NT2/D1 (cell line): ENCODE data around the gene CARD14.

ENCODE experiments used
- DNase-seq: peaks from one replicate; pipeline ENCODE4 v3.0.0-alpha.2; 2011; ENCODE audit warnings: low read depth, low spot score
- H3K27me3 ChIP-seq: 2 replicates; pipeline ENCODE4 v1.6.0; 2011; ENCODE audit warnings: mild to moderate bottlenecking; ENCODE audit not compliant: insufficient read length, insufficient read depth
- H3K36me3 ChIP-seq: 2 replicates; pipeline ENCODE4 v1.6.1; 2011; ENCODE audit warnings: mild to moderate bottlenecking, low read length, mixed read lengths; ENCODE audit not compliant: insufficient read depth, insufficient read length
- H3K4me1 ChIP-seq: 2 replicates; pipeline ENCODE4 v1.5.1; 2011; ENCODE audit not compliant: insufficient read depth, insufficient read length
- H3K4me3 ChIP-seq: 2 replicates; pipeline ENCODE4 v1.5.1; 2011; ENCODE audit warnings: low read depth; ENCODE audit not compliant: insufficient read length
- H3K9ac ChIP-seq: 2 replicates; pipeline ENCODE4 v1.6.0; 2011; ENCODE audit warnings: low read depth; ENCODE audit not compliant: insufficient read length
- H3K9me3 ChIP-seq: 2 replicates; pipeline ENCODE4 v1.5.1; 2011; ENCODE audit warnings: mild to moderate bottlenecking, low read length; ENCODE audit not compliant: insufficient read depth
- SUZ12 ChIP-seq: IDR thresholded peaks from 2 replicates; pipeline ENCODE4 v1.6.1; 2011; ENCODE audit not compliant: insufficient read length, insufficient read depth; ENCODE audit errors: extremely low read depth
- YY1 ChIP-seq: IDR thresholded peaks from 2 replicates; pipeline ENCODE4 v1.6.1; 2011; ENCODE audit not compliant: insufficient read length, insufficient read depth
- ZNF274 ChIP-seq: IDR thresholded peaks from 2 replicates; pipeline ENCODE4 v1.6.1; 2011; ENCODE audit warnings: mild to moderate bottlenecking, low read depth, low read length

The CARD14 gene

DNA sequence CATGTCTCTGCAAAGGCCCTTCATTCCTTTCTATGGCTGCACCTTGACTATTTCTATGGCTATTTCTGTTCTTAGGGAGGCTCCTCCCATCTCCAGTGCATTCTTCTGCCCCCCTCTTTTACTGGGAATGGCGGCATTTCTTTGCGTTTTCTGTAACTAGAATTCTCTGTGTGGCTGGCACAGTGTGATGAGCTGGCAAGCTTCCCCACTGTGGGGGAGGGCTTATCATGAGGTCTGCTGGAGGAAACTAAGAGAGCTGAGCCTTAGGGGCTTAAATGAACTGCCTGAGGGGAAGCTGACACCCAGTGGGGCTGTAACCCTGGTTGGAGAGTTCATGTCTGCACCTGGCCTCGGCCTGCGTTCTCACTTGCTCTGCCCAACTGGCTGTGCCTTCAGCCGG lies 1.5 kb upstream of the CARD14 start:
- TF ChIP-seq ZNF274 (no peak), YY1 (no peak), SUZ12 (no peak)
- DNase-seq = no peak
- Histone ChIP-seq H3K27me3 (no peaks in the 10 kb centered on the region), H3K4me3 (no peak overlapping the region), H3K36me3 (no peaks in the 10 kb centered on the region), H3K9ac (no peak overlapping the region), H3K9me3 (no peaks in the 10 kb centered on the region), H3K4me1 (peaks cover 3% of the 10 kb centered on the region)

DNA sequence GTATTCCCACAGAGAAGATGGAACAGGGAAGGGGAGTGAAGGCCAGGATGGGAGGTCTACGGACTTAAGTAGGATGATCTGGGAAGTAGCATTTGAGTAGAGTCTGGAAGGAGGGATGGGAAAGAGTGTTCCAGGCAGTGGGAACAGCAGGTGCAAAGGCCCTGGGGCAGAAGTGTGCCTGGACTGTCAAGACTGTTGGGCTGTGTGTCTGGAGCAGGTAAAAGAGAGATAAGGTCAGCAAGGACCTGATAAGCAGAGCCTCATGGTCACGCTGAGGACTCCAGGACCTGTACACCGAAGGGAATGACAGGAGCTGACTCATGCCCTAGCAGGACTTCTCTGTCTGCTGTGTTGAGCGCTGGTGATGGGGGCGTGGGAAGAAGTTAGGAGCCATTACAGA lies 723 bp upstream of the CARD14 start:
- H3K27me3 ChIP-seq = no peaks in the 10 kb centered on the region
- DNase-seq = no peak
- no peaks in the 10 kb centered on the region for H3K36me3 ChIP-seq
- TF ChIP-seq SUZ12 (no peak), YY1 (no peak), ZNF274 (no peak)
- no peak overlapping the region for H3K4me3 ChIP-seq
- H3K9me3 ChIP-seq = no peaks in the 10 kb centered on the region
- H3K9ac ChIP-seq = no peak overlapping the region
- peaks cover 3% of the 10 kb centered on the region for H3K4me1 ChIP-seq

DNA sequence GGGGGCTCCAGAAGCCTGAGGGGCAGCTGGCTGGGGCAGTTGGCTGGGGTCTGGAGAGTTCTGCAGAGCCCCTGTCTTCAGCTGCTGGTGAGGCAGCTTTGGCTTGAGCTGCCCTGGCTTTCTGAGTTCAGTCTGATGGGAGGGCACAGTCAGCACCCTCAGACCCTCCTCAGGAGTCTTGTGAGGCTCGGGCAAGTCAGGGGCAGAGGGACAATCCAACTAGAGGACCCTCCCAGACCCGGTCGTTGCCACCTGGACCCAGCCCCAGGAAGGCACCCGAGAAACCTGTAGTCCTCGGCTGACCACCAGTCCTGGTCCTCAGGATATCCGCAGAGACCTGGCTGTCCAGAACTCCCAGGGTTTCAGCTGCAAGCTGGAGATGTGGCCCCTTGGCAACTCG lies 1.9 kb downstream of the CARD14 start:
- DNase-seq = no peak
- TF ChIP-seq SUZ12 (no peak), ZNF274 (no peak), YY1 (no peak)
- H3K27me3 ChIP-seq = no peaks in the 10 kb centered on the region
- no peak overlapping the region for H3K4me3 ChIP-seq
- H3K4me1 ChIP-seq = peaks cover 11% of the 10 kb centered on the region
- no peak overlapping the region for H3K9ac ChIP-seq
- no peaks in the 10 kb centered on the region for H3K36me3 ChIP-seq
- no peaks in the 10 kb centered on the region for H3K9me3 ChIP-seq

DNA sequence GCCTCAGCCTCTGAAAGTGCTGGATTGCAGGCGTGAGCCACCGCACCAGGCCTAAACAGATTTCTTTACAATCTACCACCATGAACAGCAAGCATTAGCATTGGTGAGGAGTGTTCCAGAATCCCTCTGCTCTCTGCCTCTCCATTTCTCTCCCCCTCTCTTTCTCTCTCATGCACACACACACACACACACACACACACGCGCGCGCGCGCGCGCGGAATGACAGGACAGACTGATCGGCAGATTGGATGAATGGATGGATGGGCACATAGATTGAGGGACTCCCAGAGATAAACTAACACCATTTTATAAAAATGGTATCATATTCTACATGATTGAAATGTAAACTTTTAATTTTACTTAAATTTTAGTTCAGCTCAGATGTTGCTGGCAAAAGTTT lies 3.3 kb downstream of the CARD14 start:
- Histone ChIP-seq H3K4me3 (no peak overlapping the region), H3K4me1 (peaks cover 11% of the 10 kb centered on the region), H3K9ac (no peak overlapping the region), H3K27me3 (no peaks in the 10 kb centered on the region), H3K36me3 (no peaks in the 10 kb centered on the region), H3K9me3 (no peaks in the 10 kb centered on the region)
- no peak for DNase-seq
- TF ChIP-seq YY1 = no peak
- no peak for TF ChIP-seq SUZ12
- TF ChIP-seq ZNF274 = no peak

DNA sequence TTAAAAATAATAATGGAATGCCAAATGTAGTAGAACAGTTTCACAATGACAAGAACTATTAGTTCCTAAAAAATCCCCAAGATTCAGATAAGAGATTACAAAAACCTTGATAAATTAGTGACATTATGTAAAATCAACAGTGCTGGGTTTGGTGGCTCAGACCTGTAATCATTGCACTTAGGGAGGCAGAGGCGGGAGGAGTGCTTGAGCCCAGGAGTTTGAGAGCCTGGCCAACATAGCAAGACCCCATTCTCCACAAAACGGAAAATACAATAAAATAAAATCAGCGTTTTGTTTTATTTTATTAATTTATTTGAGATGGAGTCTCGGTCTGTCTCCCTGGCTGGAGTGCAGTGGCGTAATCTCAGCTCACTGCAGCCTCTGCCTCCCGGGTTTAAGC lies 4.1 kb downstream of the CARD14 start:
- H3K4me3 ChIP-seq = no peak overlapping the region
- TF ChIP-seq ZNF274 (no peak), YY1 (no peak), SUZ12 (no peak)
- no peak for DNase-seq
- peaks cover 8% of the 10 kb centered on the region for H3K4me1 ChIP-seq
- H3K36me3 ChIP-seq = no peaks in the 10 kb centered on the region
- H3K9ac ChIP-seq = no peak overlapping the region
- H3K27me3 ChIP-seq = no peaks in the 10 kb centered on the region
- no peaks in the 10 kb centered on the region for H3K9me3 ChIP-seq

DNA sequence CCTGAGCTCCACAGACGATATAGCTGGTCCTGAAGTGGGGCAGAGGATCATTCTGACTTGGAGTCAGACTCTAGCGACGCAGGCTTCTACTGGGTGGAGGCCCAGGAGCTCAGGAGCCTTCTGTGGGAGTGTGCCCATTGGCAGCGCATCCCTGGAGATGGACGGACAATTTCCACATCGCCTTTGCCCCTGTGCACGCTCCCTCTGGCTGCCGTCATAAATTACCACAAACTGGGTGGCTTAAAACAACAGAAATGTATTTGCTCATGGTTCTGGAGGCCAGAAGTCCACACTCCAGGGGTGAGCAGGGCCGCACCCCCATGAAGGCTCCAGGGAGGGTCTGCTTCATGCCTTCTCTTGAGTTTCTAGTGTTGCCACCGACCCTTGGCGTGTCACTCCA lies 6.9 kb downstream of the CARD14 start:
- peaks cover 8% of the 10 kb centered on the region for H3K4me1 ChIP-seq
- DNase-seq = no peak
- no peaks in the 10 kb centered on the region for H3K27me3 ChIP-seq
- no peaks in the 10 kb centered on the region for H3K9me3 ChIP-seq
- H3K36me3 ChIP-seq = no peaks in the 10 kb centered on the region
- TF ChIP-seq YY1 (no peak), SUZ12 (no peak), ZNF274 (no peak)
- no peak overlapping the region for H3K9ac ChIP-seq
- H3K4me3 ChIP-seq = no peak overlapping the region

DNA sequence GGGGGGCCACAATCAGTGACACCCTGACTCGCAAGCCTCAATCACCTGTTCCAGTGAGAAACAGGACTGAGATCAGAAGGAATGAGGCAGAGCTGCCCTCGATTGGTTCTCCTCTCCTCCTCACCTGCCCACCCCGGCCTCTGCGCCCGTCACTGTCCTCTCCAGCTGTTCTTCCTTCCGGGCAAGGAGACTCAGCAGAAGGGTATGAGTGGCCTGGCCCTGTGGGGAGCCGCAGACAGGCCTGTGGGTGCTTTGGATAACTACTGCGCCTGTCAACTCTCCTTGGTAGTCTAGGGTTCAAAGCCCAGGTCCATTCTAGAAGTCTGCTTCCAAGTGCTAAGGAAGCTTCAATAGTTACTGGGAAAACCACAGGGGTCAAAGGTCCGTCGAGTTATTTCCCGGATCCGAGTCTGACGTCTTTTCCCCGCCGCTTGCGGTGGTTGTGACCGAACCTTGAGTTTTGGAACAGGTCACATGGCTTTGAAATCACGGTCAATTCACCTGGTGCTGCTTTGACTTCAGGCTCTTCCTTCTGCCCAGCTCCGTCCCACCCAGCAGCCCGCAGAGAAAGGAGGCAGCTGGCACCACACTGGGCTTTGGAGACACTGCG lies 8.3 kb downstream of the CARD14 start:
- Histone ChIP-seq H3K27me3 (no peaks in the 10 kb centered on the region), H3K9me3 (no peaks in the 10 kb centered on the region), H3K4me1 (peaks cover 16% of the 10 kb centered on the region), H3K36me3 (no peaks in the 10 kb centered on the region), H3K9ac (no peak overlapping the region), H3K4me3 (no peak overlapping the region)
- TF ChIP-seq YY1 (no peak), ZNF274 (no peak), SUZ12 (no peak)
- DNase-seq = no peak

DNA sequence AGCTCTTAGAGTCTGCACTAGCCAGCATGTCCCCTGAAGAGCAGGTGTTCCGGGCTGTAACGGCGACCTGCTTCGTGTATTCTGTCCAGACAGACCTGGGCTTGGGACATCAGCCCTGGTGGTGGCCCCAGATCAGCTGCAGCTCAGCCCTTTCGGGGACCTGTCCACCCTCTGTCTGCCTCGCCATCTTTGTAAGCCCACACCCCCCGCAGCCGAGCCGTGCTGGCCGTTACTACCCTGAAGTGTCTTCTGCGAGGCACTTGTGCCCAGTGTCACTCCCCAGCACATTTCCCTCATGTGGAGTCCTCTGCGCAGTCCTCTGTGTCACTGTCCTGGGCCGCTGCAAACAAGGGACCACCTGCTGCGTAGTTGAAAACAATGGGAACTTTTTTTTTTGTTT lies 10.4 kb downstream of the CARD14 start:
- no peak for TF ChIP-seq SUZ12
- no peak for TF ChIP-seq ZNF274
- TF ChIP-seq YY1 = no peak
- DNase-seq = no peak
- Histone ChIP-seq H3K36me3 (no peaks in the 10 kb centered on the region), H3K9me3 (no peaks in the 10 kb centered on the region), H3K4me3 (no peak overlapping the region), H3K4me1 (peaks cover 16% of the 10 kb centered on the region), H3K27me3 (no peaks in the 10 kb centered on the region), H3K9ac (no peak overlapping the region)
